ENCODE measurements around the gene HRH2.
"Not testable (repeated sequence)": the region's sequence is repeated elsewhere in the genome, so short reads cannot be mapped to it uniquely, and the experiment has no call there.

The HRH2 gene

GRCh38 chr5:175715627-175716522 lies 58.0 kb downstream of the HRH2 start:
- POLR2A ChIA-PET = no interaction called here
- CTCF ChIA-PET = interaction anchor here (0.8 to 4.6 kb wide), 4 partner anchors 11 to 18 kb away, joined by 3 to 15 read pairs (median 4); no protein-coding TSS in a partner anchor
- DNase-seq (ENCODE audit: extremely low spot score) = no peak
- no peak for TF ChIP-seq CTCF (IDR thresholded peaks at IDR 0.05; ENCODE audit: control extremely low read depth, extremely low read depth, low read depth, missing control alignments)

- DNase-seq (ENCODE audit: extremely low spot score) = no peak
- ChIA-PET POLR2A (no interaction called here), CTCF (interaction anchor here (0.7 to 4.0 kb wide), 7 partner anchors 10 to 184 kb away, joined by 3 to 41 read pairs (median 5); no protein-coding TSS in a partner anchor)
- TF ChIP-seq CTCF (IDR thresholded peaks at IDR 0.05; ENCODE audit: control extremely low read depth, extremely low read depth, low read depth, missing control alignments) = no peak
These were observed 60.0 kb downstream of the HRH2 start for GRCh38 chr5:175717837-175718236.

GRCh38 chr5:175718401-175719108 lies 60.7 kb downstream of the HRH2 start:
- no peak for DNase-seq (ENCODE audit: extremely low spot score)
- CTCF ChIA-PET = interaction anchor here (0.7 to 4.0 kb wide), 12 partner anchors 9 to 603 kb away, joined by 3 to 41 read pairs (median 3); no protein-coding TSS in a partner anchor
- POLR2A ChIA-PET = no interaction called here
- peak; percentile 34 for TF ChIP-seq CTCF (IDR thresholded peaks at IDR 0.05; ENCODE audit: control extremely low read depth, extremely low read depth, low read depth, missing control alignments)

- DNase-seq (ENCODE audit: extremely low spot score); POLR2A ChIA-PET: not testable (repeated sequence)
- CTCF ChIA-PET = interaction anchor here (1.1 to 4.0 kb wide), 10 partner anchors 9 to 602 kb away, joined by 3 to 41 read pairs (median 4); no protein-coding TSS in a partner anchor
These were observed 61.2 kb downstream of the HRH2 start for GRCh38 chr5:175719109-175719432.

GRCh38 chr5:175724314-175725275 lies 66.7 kb downstream of the HRH2 start:
- ChIA-PET CTCF (interaction anchor here (1.1 kb wide), 1 partner anchor 190 kb away, joined by 3 read pairs; no protein-coding TSS in a partner anchor), POLR2A (no interaction called here)
- no peak for DNase-seq (ENCODE audit: extremely low spot score)
- TF ChIP-seq CTCF (IDR thresholded peaks at IDR 0.05; ENCODE audit: control extremely low read depth, extremely low read depth, low read depth, missing control alignments) = no peak

- no peak for TF ChIP-seq CTCF (IDR thresholded peaks at IDR 0.05; ENCODE audit: control extremely low read depth, extremely low read depth, low read depth, missing control alignments)
- ChIA-PET CTCF (interaction anchor here (3.2 to 4.8 kb wide), 3 partner anchors 9 to 194 kb away, joined by 15 to 41 read pairs (median 26); no protein-coding TSS in a partner anchor), POLR2A (no interaction called here)
- DNase-seq (ENCODE audit: extremely low spot score) = no peak
These were observed 70.4 kb downstream of the HRH2 start for GRCh38 chr5:175728316-175728715.

Data from GM10248 (cell line).